Measurements from ENCODE around the gene USP28.
"Not testable (repeated sequence)": the region's sequence is repeated elsewhere in the genome, so short reads cannot be mapped to it uniquely, and the experiment has no call there.

USP28 gene

GRCh38 chr11:113778111-113778910, 97.1 kb downstream of the USP28 start:
- no peak for DNase-seq (ENCODE audit: low read depth in 2 of 2, low spot score in 1 of 2)

GRCh38 chr11:113774174-113774503, 101.2 kb downstream of the USP28 start:
- DNase-seq (ENCODE audit: low read depth in 2 of 2, low spot score in 1 of 2), result no peak

- DNase-seq (ENCODE audit: low read depth in 2 of 2, low spot score in 1 of 2), result peak; percentile 69 to 85
Observed at GRCh38 chr11:113773416-113774173, 101.8 kb downstream of the USP28 start, which contains the start of gene ZW10. Gene ZW10, minus strand, starts transcription at chr11:113773692. Its CDS starts 26 bp downstream, at chr11:113773666.

GRCh38 chr11:113773092-113773415, 102.3 kb downstream of the USP28 start:
- no peak for DNase-seq (ENCODE audit: low read depth in 2 of 2, low spot score in 1 of 2)

GRCh38 chr11:113771964-113772363, 103.4 kb downstream of the USP28 start:
- no peak for DNase-seq (ENCODE audit: low read depth in 2 of 2, low spot score in 1 of 2)

GRCh38 chr11:113764527-113765219, 110.7 kb downstream of the USP28 start:
- DNase-seq (ENCODE audit: low read depth in 2 of 2, low spot score in 1 of 2), result no peak

- DNase-seq (ENCODE audit: low read depth in 2 of 2, low spot score in 1 of 2), result not testable (repeated sequence)
Observed at GRCh38 chr11:113763040-113763439, 112.3 kb downstream of the USP28 start.

GRCh38 chr11:113760241-113760640, 115.1 kb downstream of the USP28 start:
- DNase-seq (ENCODE audit: low read depth in 2 of 2, low spot score in 1 of 2), result no peak

GRCh38 chr11:113752932-113753331, 122.4 kb downstream of the USP28 start:
- DNase-seq (ENCODE audit: low read depth in 2 of 2, low spot score in 1 of 2), result no peak
